EH (cell line): Measurements from ENCODE around the gene HES4.
"Not testable (repeated sequence)": the region's sequence is repeated elsewhere in the genome, so short reads cannot be mapped to it uniquely, and the experiment has no call there.

Source experiments
- DNase-seq: peaks from one replicate; pipeline ENCODE4 v3.0.0-alpha.2; 2015; ENCODE audit warnings: low read depth

The HES4 gene

GRCh38 chr1:1018321-1018685 is 18.4 kb upstream of the HES4 start:
- DNase-seq = not testable (repeated sequence)

DNA sequence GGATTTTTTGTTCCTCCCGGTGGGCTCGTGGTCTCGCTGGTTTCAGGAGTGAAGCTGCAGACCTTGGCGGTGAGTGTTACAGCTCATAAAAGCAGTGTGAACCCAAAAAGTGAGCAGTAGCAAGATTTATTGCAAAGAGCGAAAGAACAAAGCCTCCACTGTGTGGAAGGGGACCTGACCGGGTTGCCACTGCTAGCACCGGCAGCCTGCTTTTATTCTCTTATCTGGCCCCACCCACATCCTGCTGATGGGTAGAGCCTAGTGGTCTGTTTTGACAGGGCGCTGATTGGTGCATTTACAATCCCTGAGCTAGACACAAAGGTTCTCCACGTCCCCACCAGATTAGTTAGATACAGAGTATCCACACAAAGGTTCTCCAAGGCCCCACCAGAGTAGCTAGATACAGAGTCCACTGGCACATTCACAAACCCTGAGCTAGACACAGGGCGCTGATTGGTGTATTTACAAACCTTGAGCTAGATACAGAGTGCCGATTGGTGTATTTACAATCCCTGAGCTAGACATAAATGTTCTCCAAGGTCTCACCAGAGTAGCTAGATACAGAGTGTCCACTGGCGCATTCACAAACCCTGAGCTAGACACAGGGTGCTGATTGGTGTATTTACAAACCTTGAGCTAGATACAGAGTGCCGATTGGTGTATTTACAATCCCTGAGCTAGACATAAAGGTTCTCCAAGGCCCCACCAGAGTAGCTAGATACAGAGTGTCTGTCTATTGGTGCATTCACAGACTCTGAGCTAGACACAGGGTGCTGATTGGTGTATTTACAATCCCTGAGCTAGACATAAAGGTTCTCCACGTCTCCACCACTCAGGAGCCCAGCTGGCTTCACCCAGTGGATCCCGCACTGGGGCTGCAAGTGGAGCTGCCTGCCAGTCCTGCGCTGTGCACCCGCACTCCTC is 17.8 kb upstream of the HES4 start:
- DNase-seq = not testable (repeated sequence)

GRCh38 chr1:1014799-1015681 is 15.1 kb upstream of the HES4 start:
- DNase-seq = peak; percentile 32

- DNase-seq = peak; percentile 55
These were observed 14.2 kb upstream of the HES4 start for GRCh38 chr1:1013922-1014648.

- DNase-seq = peak; percentile 92
These were observed 13.4 kb upstream of the HES4 start, which contains the start of gene ISG15 for GRCh38 chr1:1013105-1013921. Gene ISG15, plus strand, starts transcription at chr1:1013497. Its CDS starts 77 bp downstream, at chr1:1013574.

DNA sequence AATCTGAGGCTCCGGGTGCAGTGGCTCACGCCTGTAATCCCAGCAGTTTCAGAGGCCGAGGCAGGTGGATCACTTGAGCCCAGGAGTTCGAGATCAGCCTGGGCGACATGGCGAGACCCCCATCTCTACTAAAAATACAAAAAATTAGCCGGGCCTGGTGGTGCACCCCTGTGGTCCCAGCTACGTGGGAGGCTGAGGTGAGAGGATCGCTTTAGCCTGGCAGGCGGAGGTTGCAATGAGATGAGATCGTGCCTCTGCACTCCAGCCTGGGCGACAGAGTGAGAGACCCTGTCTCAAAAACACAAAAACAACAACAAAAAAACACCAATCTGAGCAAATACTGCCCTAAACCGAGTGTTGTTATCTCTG is 12.8 kb upstream of the HES4 start:
- DNase-seq = not testable (repeated sequence)

GRCh38 chr1:1011396-1011949 is 11.6 kb upstream of the HES4 start:
- no peak for DNase-seq

GRCh38 chr1:1010131-1010530 is 10.2 kb upstream of the HES4 start:
- not testable (repeated sequence) for DNase-seq

GRCh38 chr1:1006305-1007159 is 6.6 kb upstream of the HES4 start:
- DNase-seq = no peak

- DNase-seq = no peak
These were observed 5.9 kb upstream of the HES4 start for GRCh38 chr1:1005774-1006304.

- DNase-seq = peak; percentile 85
These were observed 5.1 kb upstream of the HES4 start for GRCh38 chr1:1004780-1005697.

DNA sequence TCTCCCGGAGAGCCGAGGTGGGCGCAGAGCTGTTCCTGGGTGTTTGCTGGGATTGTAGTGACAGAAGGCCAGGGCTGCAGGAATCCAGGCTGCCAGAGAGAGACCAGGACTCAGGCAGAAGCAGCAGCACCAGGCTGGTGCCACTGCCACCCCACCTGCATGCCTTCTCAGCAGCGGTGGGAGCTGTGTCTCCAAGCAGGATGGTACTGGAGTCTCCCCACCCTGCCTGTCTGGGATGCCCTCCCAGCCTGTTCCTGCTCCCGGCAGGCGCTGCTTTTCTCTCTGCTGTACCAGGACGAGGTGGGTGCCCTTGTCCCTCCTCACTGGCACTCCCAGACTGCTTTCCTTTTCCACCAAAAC is 4.5 kb upstream of the HES4 start:
- DNase-seq = no peak

GRCh38 chr1:1003618-1004419 is 3.9 kb upstream of the HES4 start:
- no peak for DNase-seq

DNA sequence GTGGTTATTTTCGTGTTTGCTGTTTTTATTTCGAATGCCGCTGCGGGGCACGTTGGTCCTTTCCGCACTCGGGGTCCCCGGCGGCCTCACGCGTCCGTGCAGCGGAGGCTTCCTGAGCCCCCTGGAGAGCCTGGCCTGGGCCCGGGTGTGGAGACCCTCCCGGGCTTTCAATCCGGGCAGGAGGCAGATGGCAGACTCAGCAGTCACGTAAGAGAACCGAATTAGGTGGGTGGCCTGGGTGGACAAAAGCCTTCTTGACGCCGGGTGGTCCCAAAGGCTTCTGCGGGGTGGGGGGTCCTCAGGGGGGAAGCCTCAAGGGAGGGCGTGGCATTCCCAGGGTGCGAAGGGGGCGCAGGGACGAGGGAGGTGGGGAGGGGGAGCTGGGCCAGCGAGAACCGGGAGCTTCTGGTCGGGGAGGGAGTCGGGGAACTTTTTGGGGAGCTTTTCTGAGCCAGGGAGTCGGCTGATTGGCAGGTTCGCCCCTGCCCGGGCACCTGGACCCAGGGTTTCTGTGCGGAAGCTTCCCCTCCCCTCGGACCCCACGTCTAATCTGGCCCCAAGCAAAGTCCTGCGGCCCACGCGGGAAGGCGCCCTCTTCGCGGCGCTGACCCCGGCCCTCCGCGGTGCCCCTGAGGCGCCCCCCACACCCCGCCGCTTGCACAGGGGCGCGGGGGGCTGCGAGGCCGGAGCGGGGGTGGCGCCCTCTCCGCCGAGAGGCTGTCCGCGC is 1.3 kb upstream of the HES4 start:
- DNase-seq = peak; percentile 27

DNA sequence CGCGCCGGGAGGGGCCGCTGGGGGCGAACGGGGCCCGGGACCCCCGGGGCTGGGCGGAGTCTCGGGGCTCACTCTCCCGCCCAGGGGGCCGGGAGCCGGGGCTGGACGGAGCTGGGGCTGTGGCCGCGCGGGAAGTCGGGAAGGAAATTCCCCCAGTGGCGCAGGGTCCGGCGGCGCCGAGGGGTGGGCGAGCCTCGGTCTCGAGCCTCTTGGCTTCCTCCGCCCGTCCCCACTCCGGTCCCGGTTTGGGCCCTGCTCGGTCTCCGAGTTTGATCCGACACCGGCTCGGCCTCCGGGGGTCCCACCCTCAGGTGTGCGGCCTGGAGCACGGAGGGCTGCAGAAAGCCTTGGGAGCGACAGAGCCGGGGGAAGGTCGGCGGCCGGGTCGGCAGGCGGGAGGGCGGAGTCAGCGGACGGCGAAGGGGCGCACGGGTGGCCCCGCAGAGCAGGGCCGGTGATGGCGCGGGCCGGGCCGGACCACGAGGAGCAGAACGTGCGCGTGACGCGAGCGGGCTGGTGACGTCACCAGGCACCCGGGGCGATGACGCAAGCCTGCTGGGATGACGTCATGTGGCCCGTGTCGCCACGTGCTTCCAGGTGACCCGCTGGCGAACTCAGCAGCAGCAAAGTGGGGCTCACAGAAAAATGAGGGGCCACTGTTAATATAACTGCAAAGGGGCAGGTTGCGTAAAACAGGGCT is 610 bp upstream of the HES4 start:
- peak; percentile 81 for DNase-seq

DNA sequence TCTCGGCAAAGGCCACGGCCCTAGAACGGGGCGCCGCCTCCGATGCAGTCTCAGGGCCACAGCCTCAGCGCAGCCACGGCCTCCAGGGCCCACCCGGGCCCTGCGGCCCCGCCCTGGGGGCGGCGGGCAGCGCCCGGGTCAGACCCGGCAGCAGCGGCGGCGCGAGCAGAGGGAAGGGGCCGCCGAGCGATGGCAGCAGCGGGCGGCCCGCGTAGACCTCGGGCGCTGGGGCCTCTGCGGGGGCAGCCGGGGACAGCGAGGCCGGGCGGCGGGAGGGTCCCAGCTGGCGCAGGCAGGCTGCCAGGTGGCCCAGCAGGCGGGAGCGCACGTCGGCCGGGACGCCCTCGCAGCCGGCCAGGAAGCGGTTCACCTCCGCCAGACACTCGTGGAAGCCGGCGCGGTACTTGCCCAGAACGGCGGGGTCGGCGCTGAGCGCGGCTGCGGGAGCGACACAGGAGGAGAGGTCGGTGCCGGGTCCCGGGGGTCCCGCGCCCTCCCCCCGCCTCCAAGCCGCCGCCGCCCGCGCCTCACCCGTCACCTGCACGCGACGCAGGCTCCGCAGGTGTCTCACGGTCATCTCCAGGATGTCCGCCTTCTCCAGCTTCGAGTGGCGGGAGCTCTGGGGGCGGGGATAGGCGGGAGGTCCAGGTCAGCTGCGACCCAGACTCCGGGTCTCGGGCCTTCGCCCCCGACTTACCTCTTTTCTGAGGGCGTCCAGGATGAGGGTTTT is 737 bp downstream of the HES4 start:
- peak; percentile 46 for DNase-seq
